ENCODE results near the gene FAM163B.

DNA sequence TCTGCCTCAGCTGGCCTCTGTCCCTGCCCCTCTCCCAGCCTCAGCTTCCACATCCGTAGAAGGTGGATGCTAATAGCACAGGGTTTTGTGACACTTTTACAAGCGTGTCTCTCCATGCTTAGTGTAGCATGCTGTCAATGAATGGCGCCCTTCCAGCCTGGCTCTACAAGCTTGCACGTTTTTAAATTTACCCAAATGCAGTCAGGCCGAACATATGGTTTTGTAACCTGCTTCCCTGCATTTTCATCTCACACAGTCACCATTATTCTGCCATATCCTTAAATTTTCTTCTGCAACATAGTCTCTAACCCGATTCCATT is 28.8 kb downstream of the FAM163B start:
- TF ChIP-seq, protein P1, sequence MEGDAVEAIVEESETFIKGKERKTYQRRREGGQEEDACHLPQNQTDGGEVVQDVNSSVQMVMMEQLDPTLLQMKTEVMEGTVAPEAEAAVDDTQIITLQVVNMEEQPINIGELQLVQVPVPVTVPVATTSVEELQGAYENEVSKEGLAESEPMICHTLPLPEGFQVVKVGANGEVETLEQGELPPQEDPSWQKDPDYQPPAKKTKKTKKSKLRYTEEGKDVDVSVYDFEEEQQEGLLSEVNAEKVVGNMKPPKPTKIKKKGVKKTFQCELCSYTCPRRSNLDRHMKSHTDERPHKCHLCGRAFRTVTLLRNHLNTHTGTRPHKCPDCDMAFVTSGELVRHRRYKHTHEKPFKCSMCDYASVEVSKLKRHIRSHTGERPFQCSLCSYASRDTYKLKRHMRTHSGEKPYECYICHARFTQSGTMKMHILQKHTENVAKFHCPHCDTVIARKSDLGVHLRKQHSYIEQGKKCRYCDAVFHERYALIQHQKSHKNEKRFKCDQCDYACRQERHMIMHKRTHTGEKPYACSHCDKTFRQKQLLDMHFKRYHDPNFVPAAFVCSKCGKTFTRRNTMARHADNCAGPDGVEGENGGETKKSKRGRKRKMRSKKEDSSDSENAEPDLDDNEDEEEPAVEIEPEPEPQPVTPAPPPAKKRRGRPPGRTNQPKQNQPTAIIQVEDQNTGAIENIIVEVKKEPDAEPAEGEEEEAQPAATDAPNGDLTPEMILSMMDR (IDR thresholded peaks at IDR 0.05 in 8 of 11, conservative IDR thresholded peaks at IDR 0.05 in 3 of 11) = no peak
- no peak for TF ChIP-seq POLR2AphosphoS5 (IDR thresholded peaks at IDR 0.05)
